GM19468 (cell line): Measurements from ENCODE around the gene TRIM8.
"Not testable (repeated sequence)": the region's sequence is repeated elsewhere in the genome, so short reads cannot be mapped to it uniquely, and the experiment has no call there.

Experiments used
- ATAC-seq: cut with Tn5 transposase; IDR thresholded peaks from one replicate; pipeline ENCODE4 v1.9.1; 2021; ENCODE audit warnings: mild to moderate bottlenecking, moderate library complexity, moderate number of reproducible peaks; ENCODE audit not compliant: unreplicated experiment; ENCODE audit errors: extremely low read depth

Gene TRIM8

DNA sequence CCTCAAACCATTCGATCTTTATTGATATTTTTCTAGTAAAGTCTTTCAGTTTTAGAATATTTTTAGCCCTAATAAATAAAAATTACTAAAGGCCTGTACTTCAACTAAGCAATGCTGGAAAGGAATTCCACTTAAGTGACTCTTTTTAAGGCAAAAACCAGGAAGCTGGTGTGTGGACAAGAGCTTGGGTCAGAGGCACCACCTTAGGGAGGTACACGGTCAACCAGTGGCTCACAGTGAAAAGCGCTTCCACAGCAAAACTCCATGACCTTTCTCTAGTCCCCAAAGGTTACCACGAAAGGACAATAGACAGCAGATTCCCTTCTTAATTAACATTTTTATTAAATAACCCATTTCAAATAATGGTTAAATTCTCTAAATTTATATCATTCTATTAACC lies 38.7 kb downstream of the TRIM8 start:
- ATAC-seq: no peak

DNA sequence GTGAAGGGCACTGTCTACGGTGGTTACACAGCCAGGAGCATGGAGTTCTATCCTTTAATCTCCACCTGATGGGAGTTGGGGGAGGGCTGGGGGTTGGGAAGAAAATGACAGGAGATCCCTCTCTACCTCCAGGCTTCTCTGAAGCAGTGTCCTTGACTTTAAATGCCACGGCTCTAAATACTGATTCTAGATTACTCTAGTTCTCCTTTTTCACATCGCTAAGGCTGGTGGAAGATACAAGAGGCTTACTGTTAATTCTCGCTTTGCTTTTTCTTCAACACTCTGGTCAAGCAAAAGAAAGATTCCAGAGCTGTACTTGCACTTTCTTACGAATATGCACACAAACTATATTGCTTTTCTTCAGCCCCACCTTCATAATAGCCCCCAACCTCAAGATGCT lies 39.5 kb downstream of the TRIM8 start:
- no peak for ATAC-seq

DNA sequence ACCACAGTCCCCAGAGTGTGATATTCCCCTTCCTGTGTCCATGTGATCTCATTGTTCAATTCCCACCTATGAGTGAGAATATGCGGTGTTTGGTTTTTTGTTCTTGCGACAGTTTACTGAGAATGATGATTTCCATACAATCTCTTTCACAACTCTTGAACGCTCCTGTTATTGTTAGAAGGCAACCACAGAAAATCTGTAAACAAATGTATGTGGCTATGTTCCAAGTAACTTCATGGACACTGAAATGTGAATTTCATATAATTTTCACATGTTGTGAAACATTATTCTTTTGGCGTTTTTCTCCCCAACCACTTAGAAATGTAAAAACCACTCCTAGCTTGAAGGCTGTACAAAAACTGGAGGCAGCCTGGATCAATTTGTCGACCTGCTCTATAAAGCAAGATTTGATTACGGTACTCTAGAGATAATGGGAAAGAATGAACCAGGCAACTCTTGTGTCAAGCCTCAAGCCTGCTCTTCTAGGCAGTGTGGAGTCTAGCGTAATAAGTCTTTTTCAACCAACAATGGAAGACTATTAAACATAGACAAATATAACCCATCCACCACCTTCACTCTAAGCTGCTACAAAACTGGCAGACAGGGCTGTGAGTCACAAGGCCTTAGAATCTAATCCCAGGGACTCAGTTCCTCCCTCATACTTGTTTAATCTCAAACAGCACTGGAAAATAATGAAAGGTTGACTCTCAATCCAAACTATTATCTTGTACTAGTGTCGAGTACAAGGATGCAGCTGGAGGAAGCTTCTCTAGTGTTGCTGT lies 47.2 kb downstream of the TRIM8 start:
- no peak for ATAC-seq

DNA sequence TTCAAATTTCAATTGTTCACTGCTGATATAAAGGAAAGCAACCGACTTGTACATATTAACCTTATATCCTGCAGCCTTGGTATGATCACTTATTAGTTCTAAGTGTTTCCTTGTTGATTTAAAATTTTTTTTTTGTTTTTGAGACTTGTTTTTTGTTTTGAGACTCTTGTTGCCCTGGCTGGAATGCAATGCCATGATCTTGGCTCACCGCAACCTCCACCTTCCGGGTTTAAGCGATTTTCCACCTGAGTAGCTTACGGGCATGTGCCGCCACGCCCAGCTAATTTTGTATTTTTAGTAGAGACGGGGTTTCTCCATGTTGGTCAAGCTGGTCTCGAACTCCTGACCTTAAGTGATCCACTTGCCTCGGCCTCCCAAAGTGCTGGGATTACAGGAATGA lies 51.1 kb downstream of the TRIM8 start:
- ATAC-seq: not testable (repeated sequence)

DNA sequence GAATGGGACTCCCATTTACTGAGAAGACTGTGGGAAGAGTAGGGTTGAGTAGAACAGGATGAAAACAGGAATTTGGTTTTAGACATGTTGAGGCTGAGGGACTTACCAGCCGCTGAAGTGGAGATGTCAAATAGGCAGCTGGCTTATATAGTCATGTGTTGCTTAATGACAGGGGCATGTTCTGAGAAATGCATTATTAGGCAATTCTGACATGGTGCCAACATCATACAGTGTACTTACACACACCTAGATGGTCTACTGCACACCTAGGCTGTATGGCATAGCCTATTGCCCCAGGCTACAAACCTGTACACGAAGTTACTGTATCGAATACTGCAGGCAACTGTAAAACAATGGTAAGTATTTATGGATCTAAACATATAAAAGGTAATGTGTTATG lies 52.5 kb downstream of the TRIM8 start:
- no peak for ATAC-seq

DNA sequence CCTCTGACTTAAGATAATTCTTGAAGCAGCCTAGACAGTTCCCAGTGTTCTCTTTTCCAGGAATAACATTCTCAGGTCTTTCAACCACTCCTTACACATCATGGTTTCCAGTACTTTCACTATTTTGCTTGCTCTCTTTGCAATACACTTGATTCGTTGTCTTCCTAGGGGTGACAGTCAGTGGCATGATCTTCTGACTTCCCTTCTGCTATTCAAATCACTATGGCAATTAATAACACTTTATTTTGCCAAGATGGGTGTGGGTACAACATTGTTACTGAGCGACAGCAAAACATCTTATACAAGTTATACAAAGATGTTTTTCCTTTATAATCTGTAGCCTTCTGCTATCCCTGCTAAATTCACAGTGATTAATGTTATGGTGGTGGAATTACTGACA lies 54.6 kb downstream of the TRIM8 start:
- ATAC-seq: no peak

DNA sequence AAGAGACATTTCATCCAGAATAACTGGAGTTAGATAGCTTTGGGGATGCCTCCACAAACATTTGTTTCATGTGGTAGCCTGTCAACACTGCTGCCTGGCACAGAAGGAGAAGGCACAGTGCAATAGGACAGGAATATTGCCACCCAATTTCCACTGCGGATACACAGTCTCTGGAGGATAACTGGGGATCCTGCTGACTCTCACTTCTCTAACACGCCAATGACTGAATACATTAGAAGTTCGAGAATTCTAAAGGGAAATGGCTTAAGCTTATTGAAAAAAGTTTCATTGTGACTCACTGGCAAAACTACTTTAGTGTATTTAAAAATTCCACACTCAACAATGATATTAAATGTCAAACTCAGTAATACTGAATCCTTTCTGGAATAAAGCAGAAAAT lies 57.0 kb downstream of the TRIM8 start:
- ATAC-seq: no peak

DNA sequence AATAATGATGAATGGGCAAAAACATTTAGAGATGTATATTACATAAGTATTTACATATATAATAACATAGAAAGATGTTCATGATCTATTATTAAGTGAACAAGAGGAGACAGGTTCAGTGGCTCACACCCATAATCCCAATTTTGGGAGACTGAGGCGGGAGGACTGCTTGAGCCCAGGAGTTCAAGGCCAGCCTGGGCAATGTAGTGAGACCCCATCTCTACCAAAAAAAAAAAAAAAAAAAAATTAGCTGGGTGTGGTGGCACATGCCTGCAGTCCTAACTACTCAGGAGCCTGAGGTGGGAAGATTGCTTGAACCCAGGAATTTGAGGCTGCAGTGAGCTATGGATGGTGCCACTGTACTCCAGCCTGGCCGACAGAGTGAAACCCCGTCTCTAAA lies 57.5 kb downstream of the TRIM8 start:
- no peak for ATAC-seq

DNA sequence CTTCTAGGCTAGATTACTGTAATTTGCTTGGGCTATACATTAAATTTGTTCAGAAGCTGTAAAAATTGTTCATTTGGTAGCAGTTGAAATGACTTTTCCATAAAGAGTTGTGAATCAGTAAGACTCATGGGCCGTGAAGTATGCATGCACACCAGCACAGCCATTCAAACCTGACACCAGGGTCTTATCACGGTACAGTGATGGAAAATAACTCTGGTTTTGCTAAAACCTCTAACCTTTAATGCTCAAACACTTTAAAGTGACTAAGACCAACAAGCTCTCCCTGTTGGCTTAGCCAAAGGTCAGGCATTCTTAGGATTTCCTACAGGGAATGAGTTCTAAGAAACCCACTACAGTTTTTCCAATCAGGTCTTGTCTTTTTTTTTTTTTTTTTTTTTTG lies 58.5 kb downstream of the TRIM8 start:
- no peak for ATAC-seq

DNA sequence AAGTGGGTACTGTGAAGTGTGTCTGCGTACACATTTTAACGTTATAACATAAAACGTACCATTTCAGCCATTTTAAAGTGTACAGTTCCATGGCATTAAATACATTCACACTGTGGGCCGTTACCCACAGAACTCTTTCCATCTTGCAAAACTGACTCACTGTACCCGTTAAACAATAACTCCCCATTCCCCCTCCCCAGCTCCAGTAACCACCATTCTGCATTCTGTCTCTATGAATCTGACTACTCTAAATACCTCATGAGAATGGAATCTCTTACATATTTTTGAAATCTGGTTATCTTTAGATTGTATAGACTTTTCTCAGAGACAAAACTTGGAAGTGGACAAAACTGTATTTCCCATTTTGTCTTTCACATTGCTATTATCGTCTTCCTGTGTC lies 60.6 kb downstream of the TRIM8 start:
- no peak for ATAC-seq

DNA sequence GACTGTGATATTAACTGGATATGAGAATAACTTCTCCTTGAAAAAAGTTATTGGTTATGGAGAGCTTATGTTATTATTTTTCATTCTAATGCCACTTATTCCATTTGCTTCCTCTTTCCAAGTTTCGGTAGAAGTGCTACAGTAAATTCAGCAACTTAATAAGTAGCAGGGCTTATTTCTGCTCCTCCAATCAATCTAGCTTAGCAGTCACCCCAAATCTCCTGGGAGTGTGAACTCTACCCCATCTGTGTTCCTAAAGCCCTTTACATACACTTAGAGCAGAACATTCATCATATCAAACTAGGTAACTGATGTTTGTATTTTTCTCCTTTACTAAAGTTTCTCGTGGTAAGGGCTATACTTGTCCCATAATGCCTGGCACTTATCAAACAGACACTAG lies 61.3 kb downstream of the TRIM8 start:
- ATAC-seq: no peak
